ENCODE results near the gene INPP5B. TPM values are rescaled to one million over a fixed set of nuclear protein-coding genes. Genes with fewer than 3 reads are reported as not detected.

INPP5B gene
- total and polyA plus RNA-seq, 10 of the 15 experiments (the other 5 are each of a cell fraction or from before 2014, with no cell fraction given): 10.9 to 54.4 (median 26.9) TPM

GRCh38 chr1:37931361-37932158 is 15.3 kb downstream of the INPP5B start (continued):
- no peak for TF ChIP-seq RELA (IDR thresholded peaks at IDR 0.05; ENCODE audit: borderline replicate concordance, partially characterized antibody)
- TF ChIP-seq BMI1 (IDR thresholded peaks at IDR 0.05; ENCODE audit: borderline replicate concordance): no peak
- no peak for TF ChIP-seq TCF12 (IDR thresholded peaks at IDR 0.05; ENCODE audit: low read depth, low read length)
- TF ChIP-seq ZBTB11 (CRISPR knock-in tag; IDR thresholded peaks at IDR 0.05): no peak
- TF ChIP-seq PKNOX1 (IDR thresholded peaks at IDR 0.05): peak; percentile 99
- TF ChIP-seq YY1 (IDR thresholded peaks at IDR 0.05; ENCODE audit: low read depth, low read length): peak; percentile 86
- TF ChIP-seq NBN (IDR thresholded peaks at IDR 0.05): 0 out of 2 replicates have a peak, but pooled peaks have one; percentile 9
- no peak for TF ChIP-seq REST (IDR thresholded peaks at IDR 0.05; ENCODE audit: low read depth, low read length)
- TF ChIP-seq JUND (IDR thresholded peaks at IDR 0.05; ENCODE audit: low read depth, low read length): no peak
- no peak for TF ChIP-seq PAX8 (IDR thresholded peaks at IDR 0.05)
- TF ChIP-seq RFX5 (IDR thresholded peaks at IDR 0.05; ENCODE audit: low read depth, low read length): peak; percentile 65; the same call in 1 of the 2 replicates
- TF ChIP-seq MYB (IDR thresholded peaks at IDR 0.05; ENCODE audit: borderline replicate concordance, low read depth, low read length): no peak
- TF ChIP-seq ESRRA (IDR thresholded peaks at IDR 0.05; ENCODE audit: low read length): no peak
- peak; percentile 25 for TF ChIP-seq SKIL (IDR thresholded peaks at IDR 0.05; ENCODE audit: low read depth, poor library complexity, severe bottlenecking)
- peak; percentile 87 for TF ChIP-seq CEBPZ (IDR thresholded peaks at IDR 0.05; ENCODE audit: low read depth, low read length)
- no peak for TF ChIP-seq ZNF24 (IDR thresholded peaks at IDR 0.05)
